ENCODE results near the gene MORN1.

DNA sequence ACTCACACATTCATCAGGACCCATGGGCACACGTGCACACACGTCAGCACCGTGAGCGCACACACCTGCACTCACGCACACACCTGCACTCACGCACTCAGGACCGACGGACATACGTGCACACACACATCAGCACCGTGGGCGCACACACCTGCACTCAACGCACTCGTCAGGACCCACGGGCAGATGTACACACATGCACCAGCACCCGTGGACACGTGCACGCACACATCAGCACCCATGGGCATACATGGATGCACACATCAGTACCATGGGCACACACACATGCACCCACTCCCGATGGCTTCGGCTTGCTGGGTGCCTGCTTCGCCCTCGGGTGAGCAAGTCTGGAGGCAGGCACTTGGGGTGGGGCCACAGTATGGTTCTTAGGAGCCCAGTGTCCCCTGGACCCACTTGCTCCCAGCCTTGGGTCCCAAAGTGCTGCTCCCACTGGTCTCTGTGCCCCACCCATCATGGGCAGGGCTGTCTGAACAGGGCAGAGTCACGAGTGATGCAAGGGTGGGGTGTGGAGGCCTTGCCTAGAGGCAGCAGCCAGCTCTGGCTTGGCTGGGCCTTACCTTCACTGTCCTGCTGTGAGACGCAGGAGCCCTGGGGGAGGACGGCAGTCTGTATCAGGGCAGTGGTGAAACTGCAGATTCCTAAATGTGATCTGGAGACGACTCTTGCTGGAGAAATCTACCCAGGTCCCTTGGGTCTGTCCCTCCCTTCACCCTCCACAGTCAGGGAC is 113.4 kb downstream of the MORN1 start:
- no peak for TF ChIP-seq RAD21 (conservative IDR thresholded peaks at IDR 0.05)
- no peak for TF ChIP-seq POLR2AphosphoS5 (IDR thresholded peaks at IDR 0.05)
- TF ChIP-seq EZH2 (IDR thresholded peaks at IDR 0.05; ENCODE audit: borderline replicate concordance, insufficient read depth, low read length, poor library complexity, severe bottlenecking) = no peak

All from neural cell (in vitro differentiated cells).